GM13976 (cell line): ENCODE measurements around the gene IFNB1.

Source experiments
- DNase-seq: peaks from one replicate; pipeline ENCODE4 v3.0.0; 2012; ENCODE audit warnings: low spot score
- in situ Hi-C: fragments of 300-500 bp; cut with MboI; formaldehyde crosslinking; loops from one replicate; pipeline ENCODE4 v1.12.0; 2022; ENCODE audit warnings: low sequenced_read_pairs, mixed read lengths, inconsistent platforms; ENCODE audit not compliant: unreplicated experiment
- TF ChIP-seq, protein P1 (sequence below): IDR thresholded peaks from 2 replicates; pipeline ENCODE4 v1.5.1; 2012; ENCODE audit warnings: borderline replicate concordance, mild to moderate bottlenecking; ENCODE audit not compliant: insufficient read depth; ENCODE audit errors: extremely low read depth, missing control alignments, control extremely low read depth

IFNB1 gene

GRCh38 chr9:21056931-21057330 lies 20.8 kb downstream of the IFNB1 start:
- in situ Hi-C loops = no loop called here

GRCh38 chr9:21053851-21054250 lies 23.9 kb downstream of the IFNB1 start:
- DNase-seq = no peak
- TF ChIP-seq, protein P1, sequence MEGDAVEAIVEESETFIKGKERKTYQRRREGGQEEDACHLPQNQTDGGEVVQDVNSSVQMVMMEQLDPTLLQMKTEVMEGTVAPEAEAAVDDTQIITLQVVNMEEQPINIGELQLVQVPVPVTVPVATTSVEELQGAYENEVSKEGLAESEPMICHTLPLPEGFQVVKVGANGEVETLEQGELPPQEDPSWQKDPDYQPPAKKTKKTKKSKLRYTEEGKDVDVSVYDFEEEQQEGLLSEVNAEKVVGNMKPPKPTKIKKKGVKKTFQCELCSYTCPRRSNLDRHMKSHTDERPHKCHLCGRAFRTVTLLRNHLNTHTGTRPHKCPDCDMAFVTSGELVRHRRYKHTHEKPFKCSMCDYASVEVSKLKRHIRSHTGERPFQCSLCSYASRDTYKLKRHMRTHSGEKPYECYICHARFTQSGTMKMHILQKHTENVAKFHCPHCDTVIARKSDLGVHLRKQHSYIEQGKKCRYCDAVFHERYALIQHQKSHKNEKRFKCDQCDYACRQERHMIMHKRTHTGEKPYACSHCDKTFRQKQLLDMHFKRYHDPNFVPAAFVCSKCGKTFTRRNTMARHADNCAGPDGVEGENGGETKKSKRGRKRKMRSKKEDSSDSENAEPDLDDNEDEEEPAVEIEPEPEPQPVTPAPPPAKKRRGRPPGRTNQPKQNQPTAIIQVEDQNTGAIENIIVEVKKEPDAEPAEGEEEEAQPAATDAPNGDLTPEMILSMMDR = no peak

More at GRCh38 chr9:21056931-21057330, 20.8 kb downstream of the IFNB1 start:
- TF ChIP-seq, protein P1 = no peak
- no peak for DNase-seq

DNA sequence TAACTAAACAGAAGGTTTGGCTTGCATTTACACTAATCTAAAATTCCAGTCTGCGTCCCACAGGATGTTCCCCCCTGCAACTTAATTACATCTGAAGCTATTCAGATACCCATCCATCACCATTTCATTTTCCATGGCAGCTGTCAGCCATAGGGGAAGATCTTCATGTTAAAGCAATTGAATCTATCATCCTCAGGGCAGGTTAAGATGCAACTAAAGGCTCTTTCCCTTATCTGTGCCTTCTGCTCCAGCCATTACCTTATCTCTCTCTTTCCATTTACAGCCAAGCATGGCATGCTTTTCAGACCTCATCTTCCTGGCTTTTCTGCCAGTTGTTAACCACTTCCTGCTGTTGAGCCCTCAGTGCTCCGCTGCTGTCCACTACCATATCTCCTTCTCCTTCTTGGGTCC lies 30.5 kb downstream of the IFNB1 start:
- no peak for DNase-seq
- in situ Hi-C loops = no loop called here
- TF ChIP-seq, protein P1 = no peak

More at GRCh38 chr9:21053851-21054250, 23.9 kb downstream of the IFNB1 start:
- in situ Hi-C loops = no loop called here

GRCh38 chr9:21043841-21044240 lies 33.9 kb downstream of the IFNB1 start:
- in situ Hi-C loops = no loop called here
- TF ChIP-seq, protein P1 = no peak
- no peak for DNase-seq

GRCh38 chr9:21042466-21042865 lies 35.3 kb downstream of the IFNB1 start:
- TF ChIP-seq, protein P1 = no peak
- DNase-seq = no peak
- in situ Hi-C loops = no loop called here

GRCh38 chr9:21039302-21039701 lies 38.4 kb downstream of the IFNB1 start:
- no peak for DNase-seq
- in situ Hi-C loops = no loop called here
- TF ChIP-seq, protein P1 = no peak

GRCh38 chr9:21037278-21037677 lies 40.5 kb downstream of the IFNB1 start:
- no peak for DNase-seq
- in situ Hi-C loops = no loop called here
- TF ChIP-seq, protein P1 = no peak
